Stimulated activated CD4-positive, alpha-beta T cell treated with anti-CD3 and anti-CD28 coated beads, TNF-alpha, amount 100 ng/mL, for 4 hours (primary cell): ENCODE results near the gene GIPC2.

Experiments used
- DNase-seq, 3 experiments: peaks; one replicate each; pipeline ENCODE4 v3.0.0-alpha.2; 2020; ENCODE audit warnings: low read depth in 3 of 3

Gene GIPC2

DNA sequence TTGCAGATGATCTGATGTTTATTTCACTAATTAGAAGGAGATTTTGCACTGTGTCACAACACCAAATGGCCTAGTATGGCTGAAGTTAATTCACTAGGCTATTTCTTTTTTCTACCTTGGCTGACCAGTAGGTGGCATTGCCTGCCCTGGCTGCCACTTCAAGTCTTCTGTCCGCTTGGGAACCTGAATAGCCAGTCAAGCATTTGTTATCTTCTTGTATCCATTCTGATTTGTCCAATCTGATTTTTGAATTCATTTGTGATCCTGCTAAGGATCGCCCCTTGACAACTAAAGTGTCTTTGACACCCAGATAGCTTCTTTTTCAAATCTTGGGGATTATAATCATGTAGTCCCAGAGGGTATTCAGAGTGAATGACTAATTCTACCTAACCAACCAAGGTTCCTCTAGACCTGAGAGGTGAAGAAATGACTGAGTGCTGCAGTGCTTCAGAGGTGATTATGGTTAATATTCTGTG is 99.4 kb downstream of the GIPC2 start:
- DNase-seq: peak in 1 of 3 experiments; percentile 2

- DNase-seq: no peak
These were observed 100.5 kb downstream of the GIPC2 start for GRCh38 chr1:78146205-78146771.

GRCh38 chr1:78147031-78147430 is 101.3 kb downstream of the GIPC2 start:
- DNase-seq: no peak

GRCh38 chr1:78153092-78153736 is 107.4 kb downstream of the GIPC2 start:
- DNase-seq: no peak

DNA sequence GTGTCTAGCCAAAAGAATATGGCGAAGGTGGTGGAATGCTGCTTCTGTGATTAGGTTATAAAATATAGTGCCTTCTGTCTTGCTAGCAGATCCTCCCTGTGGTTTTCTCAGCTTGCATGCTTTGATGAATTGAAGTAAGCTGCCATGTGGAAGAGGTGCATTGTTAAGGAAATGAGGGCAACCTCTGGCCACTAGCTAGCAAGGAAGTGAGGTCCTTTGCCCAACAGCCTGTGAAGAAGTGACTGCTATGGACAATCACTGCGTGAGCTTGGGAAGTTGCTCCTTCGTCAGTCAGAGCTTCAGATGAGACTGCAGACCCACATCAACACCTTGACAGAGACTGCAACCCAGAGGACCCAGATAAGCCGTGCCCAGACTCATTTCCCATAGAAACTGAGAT is 109.4 kb downstream of the GIPC2 start:
- no peak for DNase-seq

- DNase-seq: no peak
These were observed 111.2 kb downstream of the GIPC2 start for GRCh38 chr1:78156805-78157521.

- no peak for DNase-seq
These were observed 120.0 kb downstream of the GIPC2 start for GRCh38 chr1:78165816-78166215.

DNA sequence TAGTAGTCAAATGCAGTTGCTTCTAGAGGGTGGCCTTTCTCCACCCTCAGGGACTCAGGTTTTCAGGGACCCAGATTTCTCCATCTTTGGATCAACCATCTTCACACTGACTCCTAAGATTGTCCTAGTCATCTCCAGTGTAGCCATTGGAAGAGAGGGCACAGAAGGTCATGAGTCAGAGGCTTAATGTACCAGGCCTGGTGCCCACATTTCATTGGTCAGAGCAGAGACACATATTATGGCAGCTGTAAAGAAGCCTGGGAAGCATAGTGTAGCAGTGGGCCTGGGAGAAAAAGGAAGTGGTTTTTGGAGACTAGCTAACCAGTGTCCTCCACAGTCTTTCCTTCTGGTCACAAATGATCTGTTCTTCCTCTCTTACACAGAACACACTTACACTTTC is 122.5 kb downstream of the GIPC2 start:
- DNase-seq: no peak

GRCh38 chr1:78170859-78171258 is 125.1 kb downstream of the GIPC2 start:
- DNase-seq: no peak

DNA sequence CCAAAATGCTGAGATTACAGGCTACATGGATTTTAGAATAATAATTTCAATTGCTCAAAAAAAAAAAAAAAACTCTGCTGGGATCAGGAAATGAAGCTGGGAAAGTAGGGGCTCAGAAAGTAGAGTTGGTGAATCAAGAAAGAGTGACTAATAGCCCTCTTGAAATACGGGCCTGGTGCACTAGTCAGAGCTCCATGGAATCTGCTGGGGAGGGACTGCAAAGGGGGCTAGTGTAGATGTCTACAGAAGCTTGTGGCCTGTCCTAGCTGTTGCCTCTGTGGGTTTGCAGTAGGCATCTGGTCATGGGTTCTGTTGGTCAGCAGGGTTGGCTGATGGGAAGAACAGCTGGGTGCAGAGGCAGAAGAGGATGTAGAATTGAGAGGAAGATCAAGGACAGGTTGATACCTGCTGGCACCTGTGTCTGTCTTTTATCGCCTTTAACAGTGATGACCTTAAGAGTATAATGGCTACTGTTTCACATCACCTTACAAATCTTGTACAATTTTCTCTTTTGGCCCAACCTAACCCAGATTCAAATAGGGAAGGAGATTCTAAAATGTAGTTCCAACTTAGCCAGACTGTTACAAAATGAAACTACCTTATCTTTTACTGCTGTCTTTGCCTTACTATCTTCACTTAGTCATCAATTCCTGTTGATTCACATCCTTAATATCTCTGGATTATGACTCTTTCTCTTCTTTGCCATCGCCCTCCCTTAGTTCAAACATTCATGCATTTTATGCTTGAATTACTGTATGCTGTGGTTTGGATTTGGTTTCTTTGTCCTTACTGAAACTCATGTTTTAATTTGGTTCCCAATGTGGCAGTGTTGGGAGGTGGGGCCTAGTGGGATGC is 126.2 kb downstream of the GIPC2 start:
- no peak for DNase-seq

- DNase-seq: no peak
These were observed 130.7 kb downstream of the GIPC2 start for GRCh38 chr1:78176448-78176847.

GRCh38 chr1:78177708-78178270 is 132.0 kb downstream of the GIPC2 start:
- no peak for DNase-seq

DNA sequence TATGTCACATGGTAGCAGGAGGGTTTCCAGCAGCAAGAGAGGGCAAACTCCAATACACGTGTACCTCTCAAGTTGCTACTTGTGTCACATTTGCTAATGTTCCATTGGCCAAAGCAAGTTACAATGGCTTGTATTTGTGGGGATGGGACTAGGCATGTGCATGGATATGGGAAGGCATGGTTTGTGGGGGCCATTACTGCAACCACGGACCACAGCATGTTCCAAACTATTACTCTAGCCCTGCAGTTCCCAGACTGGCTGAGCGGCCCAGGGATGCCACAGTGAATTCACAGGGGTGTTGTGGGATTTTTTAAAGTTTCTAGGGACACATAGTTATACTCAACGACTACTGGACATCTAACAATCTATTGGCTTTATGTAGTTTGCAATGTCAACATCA is 133.1 kb downstream of the GIPC2 start:
- no peak for DNase-seq

- DNase-seq: no peak
These were observed 138.8 kb downstream of the GIPC2 start for GRCh38 chr1:78184460-78185072.
